Tibial nerve (tissue), 4 donors: ENCODE data around the gene NFATC2. TPM values are rescaled to one million over a fixed set of nuclear protein-coding genes. Genes with fewer than 3 reads are reported as not detected.
A peak's percentile ranks its signal among the peaks of the same experiment; 100 is the strongest.
"Not testable (repeated sequence)": the region's sequence is repeated elsewhere in the genome, so short reads cannot be mapped to it uniquely, and the experiment has no call there.

ENCODE experiments used
- DNase-seq, 2 donors: peaks; one replicate each; pipeline ENCODE4 v3.0.0-alpha.2; 2019; ENCODE audit warnings: low spot score in 2 of 2
- H3K27ac ChIP-seq, 4 donors: fragments of 200-600 bp; sonication (generic) in 3 of 4; one replicate each; pipeline ENCODE4 v1.5.1; 2017 to 2019; ENCODE audit warnings: mild to moderate bottlenecking in 1 of 4
- H3K27me3 ChIP-seq, 2 donors: fragments of 200-600 bp; sonication (generic) in 1 of 2; one replicate each; pipeline versions ENCODE4 v1.5.1 to v1.6.0; 2017 to 2019
- H3K36me3 ChIP-seq, 3 donors: fragments of 200-600 bp; sonication (generic); one replicate each; pipeline ENCODE4 v1.5.1; 2018 to 2019
- H3K4me1 ChIP-seq, 4 donors: fragments of 200-600 bp; sonication (generic) in 3 of 4; one replicate each; pipeline ENCODE4 v1.5.1; 2017 to 2019
- H3K4me3 ChIP-seq, 4 donors: fragments of 200-600 bp; sonication (generic) in 3 of 4; one replicate each; pipeline ENCODE4 v1.5.1; 2017 to 2019; ENCODE audit warnings: mild to moderate bottlenecking in 1 of 4, moderate library complexity in 1 of 4
- H3K9me3 ChIP-seq, 4 donors: fragments of 200-600 bp; sonication (generic) in 3 of 4; one replicate each; pipeline ENCODE4 v1.5.1; 2017 to 2019
- CTCF ChIP-seq, 5 experiments: fragments of 200-600 bp in 3 of 5; fragments of 450-650 bp in 2 of 5; sonication (generic) in 3 of 5; IDR thresholded peaks; one replicate each; pipeline ENCODE4 v1.5.1; 2016 to 2019; ENCODE audit warnings: antibody characterized with exemption in 5 of 5, mild to moderate bottlenecking in 3 of 5, moderate library complexity in 2 of 5
- EP300 ChIP-seq, 2 donors: sonication (generic); formaldehyde crosslinking; IDR thresholded peaks; one replicate each; pipeline ENCODE4 v1.6.1; 2017; ENCODE audit warnings: antibody characterized with exemption in 2 of 2, mild to moderate bottlenecking in 1 of 2
- POLR2A ChIP-seq, 2 donors: fragments of 450-650 bp; IDR thresholded peaks; one replicate each; pipeline ENCODE4 v1.6.1; 2017; ENCODE audit warnings: antibody characterized with exemption in 2 of 2, mild to moderate bottlenecking in 2 of 2, moderate library complexity in 2 of 2
- WGBS, 2 donors: methylation state at CpG; one replicate each; pipeline ENCODE4 v1.1.5; 2018; 5-methylcytosine and 5-hydroxymethylcytosine counted together
- total RNA-seq, 4 donors: library from RNA; depleted of rRNA; stranded (reverse); fragments of >200 nt; gene quantifications; one replicate each; pipeline ENCODE4 v1.1.0, GENCODE V29; 2016

Gene NFATC2
- total RNA-seq, 4 donors from 2014 or later: 6.0 to 11.5 (median 7.7) TPM

- peak; percentile 68 to 82 for DNase-seq
- Histone ChIP-seq H3K4me1 (peaks cover 0 to 29% (median 0%) of the 10 kb centered on the region in 4 donors), H3K4me3 (no peak overlapping the region), H3K27me3 (no peaks in the 10 kb centered on the region), H3K36me3 (no peaks in the 10 kb centered on the region), H3K27ac (peak overlapping the region in 2 of 4 donors; percentile 7 to 81), H3K9me3 (peaks cover 0 to 5% (median 0%) of the 10 kb centered on the region in 4 donors)
- TF ChIP-seq EP300 (IDR thresholded peaks at IDR 0.05): peak; percentile 18 to 68
- TF ChIP-seq POLR2A (IDR thresholded peaks at IDR 0.05): no peak
- TF ChIP-seq CTCF (IDR thresholded peaks at IDR 0.05): no peak
- 53 to 58% methylated on average over 8 of the region's 8 CpGs for WGBS, 2 donors
These were observed 31.2 kb upstream of the NFATC2 start for GRCh38 chr20:51573576-51574243.

DNA sequence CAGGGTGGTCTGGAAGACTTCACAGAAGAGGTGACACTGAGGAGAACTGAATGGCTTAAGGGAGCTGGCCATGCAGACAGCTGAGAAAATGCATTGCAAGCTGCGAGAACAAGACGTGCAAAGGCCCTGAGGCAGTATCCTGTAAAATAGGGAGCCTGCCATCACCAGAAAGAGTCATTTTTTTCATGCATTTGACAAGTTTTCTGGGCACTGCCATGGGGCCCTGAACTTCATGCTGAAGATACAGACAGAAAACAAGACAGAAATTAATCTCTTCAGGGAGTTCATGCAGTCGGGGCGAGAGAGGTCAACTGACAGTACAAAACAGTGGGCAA lies 28.9 kb upstream of the NFATC2 start:
- Histone ChIP-seq H3K4me1 (peaks cover 0 to 29% (median 0%) of the 10 kb centered on the region in 4 donors), H3K27ac (peak overlapping the region in 1 of 4 donors; percentile 83), H3K27me3 (no peaks in the 10 kb centered on the region), H3K9me3 (peaks cover 0 to 5% (median 0%) of the 10 kb centered on the region in 4 donors), H3K4me3 (no peak overlapping the region), H3K36me3 (no peaks in the 10 kb centered on the region)
- no peak for DNase-seq
- TF ChIP-seq EP300 (IDR thresholded peaks at IDR 0.05): no peak
- 94% methylated on average over 4 of the region's 4 CpGs for WGBS, 2 donors

GRCh38 chr20:51570739-51571459 lies 28.4 kb upstream of the NFATC2 start:
- WGBS, 2 donors: 30 to 35% methylated on average over 16 of the region's 16 CpGs
- H3K9me3 ChIP-seq: peaks cover 0 to 5% (median 0%) of the 10 kb centered on the region in 4 donors
- TF ChIP-seq EP300 (IDR thresholded peaks at IDR 0.05) (peak in 1 of 2 donors; percentile 1), POLR2A (IDR thresholded peaks at IDR 0.05) (no peak), CTCF (IDR thresholded peaks at IDR 0.05) (no peak)
- H3K4me1 ChIP-seq: peaks cover 0 to 34% (median 2%) of the 10 kb centered on the region in 4 donors
- H3K27ac ChIP-seq: peak overlapping the region; percentile 35 to 83 (median 50)
- H3K36me3 ChIP-seq: no peaks in the 10 kb centered on the region
- H3K27me3 ChIP-seq: no peaks in the 10 kb centered on the region
- no peak overlapping the region for H3K4me3 ChIP-seq
- DNase-seq: peak in 1 of 2 donors; percentile 37

DNA sequence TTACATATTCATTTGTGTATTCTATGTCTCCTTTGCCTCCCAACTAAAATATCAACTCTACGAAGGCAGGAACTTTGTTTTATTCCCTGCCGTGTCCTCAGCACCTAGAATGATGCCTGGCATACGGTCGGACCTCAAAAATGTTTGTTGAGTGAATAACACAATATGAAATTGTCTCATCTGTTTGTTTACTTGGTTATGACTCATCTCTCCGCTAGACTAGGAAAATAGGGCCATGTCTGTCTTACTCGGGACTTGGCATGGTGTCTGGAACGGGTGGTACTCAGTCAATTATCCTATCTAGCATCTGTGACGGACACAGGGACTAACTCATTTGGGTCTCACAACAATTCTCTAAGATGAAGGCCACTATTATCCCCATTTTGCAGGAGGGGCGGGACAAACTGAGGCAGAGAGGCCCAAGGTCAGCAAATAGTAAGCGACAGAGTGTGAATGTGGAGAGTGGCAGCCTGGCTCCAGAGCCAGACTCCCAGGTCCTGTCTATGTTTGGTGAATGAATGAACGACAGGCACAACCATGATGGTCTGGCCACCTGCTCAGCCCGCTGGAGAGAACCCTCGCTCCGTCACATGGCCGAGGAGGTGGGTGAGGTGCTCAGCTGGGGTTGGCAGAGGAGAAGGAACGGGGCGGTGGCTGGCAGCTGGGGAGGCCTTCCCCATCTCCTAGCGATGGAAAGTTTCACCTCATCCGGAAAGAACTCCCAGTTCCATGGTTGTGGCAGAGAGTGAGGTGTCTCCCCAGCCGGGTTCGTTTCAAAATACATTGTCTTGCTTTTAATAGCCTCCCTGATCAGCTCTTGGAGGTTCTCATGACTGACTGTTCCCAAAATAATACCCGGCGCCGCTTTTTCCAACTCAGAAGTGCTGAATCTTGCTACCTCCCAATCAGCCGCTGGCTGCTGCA lies 27.6 kb upstream of the NFATC2 start:
- DNase-seq: peak in 1 of 2 donors; percentile 38
- Histone ChIP-seq H3K27me3 (no peaks in the 10 kb centered on the region), H3K4me3 (no peak overlapping the region), H3K4me1 (peaks cover 0 to 42% (median 5%) of the 10 kb centered on the region in 4 donors), H3K27ac (peak overlapping the region; percentile 35 to 83 (median 50)), H3K36me3 (no peaks in the 10 kb centered on the region), H3K9me3 (peaks cover 0 to 5% (median 0%) of the 10 kb centered on the region in 4 donors)
- TF ChIP-seq EP300 (IDR thresholded peaks at IDR 0.05) (peak in 1 of 2 donors; percentile 40), CTCF (IDR thresholded peaks at IDR 0.05) (no peak)
- WGBS, 2 donors: 54 to 67% methylated on average over 25 of the region's 25 CpGs

DNA sequence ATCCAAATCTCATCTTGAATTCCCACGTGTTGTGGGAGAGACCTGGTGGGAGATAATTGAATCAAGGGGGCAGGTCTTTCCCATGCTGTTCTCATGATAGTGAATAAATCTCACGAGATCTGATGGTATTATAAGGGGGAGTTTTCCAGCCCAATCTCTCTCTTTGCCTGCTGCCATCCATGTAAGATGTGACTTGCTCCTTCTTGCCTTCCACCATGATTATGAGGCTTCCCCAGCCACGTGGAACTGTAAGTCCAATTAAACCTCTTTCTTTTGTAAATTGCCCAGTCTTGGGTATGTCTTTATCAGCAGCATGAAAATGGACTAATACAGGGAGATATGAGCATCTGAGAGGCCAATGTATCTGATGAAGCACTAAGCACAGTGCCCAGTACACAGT lies 26.0 kb upstream of the NFATC2 start:
- not testable (repeated sequence) for H3K9me3 ChIP-seq, H3K36me3 ChIP-seq, H3K27ac ChIP-seq, H3K4me3 ChIP-seq, H3K27me3 ChIP-seq, DNase-seq
- WGBS, 2 donors: 73 to 80% methylated on average over 3 of the region's 3 CpGs
- peaks cover 0 to 55% (median 11%) of the 10 kb centered on the region in 4 donors for H3K4me1 ChIP-seq
